CD14-positive monocyte (primary cell): ENCODE results near the gene SMAD1. TPM values are rescaled to one million over a fixed set of nuclear protein-coding genes. Genes with fewer than 3 reads are reported as not detected.

Experiments used
- DNase-seq, 3 donors: peaks; one replicate each; pipeline ENCODE4 v3.0.0-alpha.2; 2011 to 2022
- H2AFZ ChIP-seq: 2 replicates; pipeline ENCODE4 v1.6.0; 2012; ENCODE audit warnings: mild to moderate bottlenecking, low read depth, low read length, inconsistent platforms; ENCODE audit not compliant: insufficient read depth, poor library complexity, severe bottlenecking
- H3K27ac ChIP-seq, 2 donors: 1 replicate in 1 of 2; 2 replicates in 1 of 2; pipeline ENCODE4 v1.5.1; 2012 to 2013; ENCODE audit warnings: low read length in 2 of 2, control low read depth in 1 of 2, inconsistent platforms in 1 of 2, low read depth in 1 of 2, mild to moderate bottlenecking in 1 of 2
- H3K27me3 ChIP-seq, 2 donors: one replicate each; pipeline versions ENCODE4 v1.6.0 to v1.6.1; 2011 to 2013; ENCODE audit warnings: low read length in 2 of 2; ENCODE audit not compliant: control insufficient read depth in 2 of 2, insufficient read depth in 2 of 2
- H3K36me3 ChIP-seq, 2 donors: replicated peaks in 1 of 2; 1 replicate in 1 of 2; 2 replicates in 1 of 2; pipeline versions ENCODE4 v1.5.1 to v1.6.1; 2012 to 2013; ENCODE audit warnings: low read length in 2 of 2, control low read depth in 1 of 2, inconsistent platforms in 1 of 2, mild to moderate bottlenecking in 1 of 2; ENCODE audit not compliant: insufficient read depth in 2 of 2, control insufficient read depth in 1 of 2
- H3K4me1 ChIP-seq, 2 donors: 1 replicate in 1 of 2; 2 replicates in 1 of 2; pipeline versions ENCODE4 v1.5.1 to v1.6.1; 2012 to 2013; ENCODE audit warnings: low read length in 2 of 2, control low read depth in 1 of 2, inconsistent platforms in 1 of 2, mild to moderate bottlenecking in 1 of 2, moderate library complexity in 1 of 2; ENCODE audit not compliant: insufficient read depth in 2 of 2, control insufficient read depth in 1 of 2
- H3K4me2 ChIP-seq: replicated peaks from 2 replicates; pipeline ENCODE3; 2012; ENCODE audit warnings: low read length, moderate library complexity, mild to moderate bottlenecking; ENCODE audit not compliant: poor library complexity, severe bottlenecking; ENCODE audit errors: extremely low read depth
- H3K4me3 ChIP-seq, 3 experiments: fragments of 200-600 bp in 1 of 3; sonication (generic) in 1 of 3; replicated peaks in 1 of 3; 1 replicate in 2 of 3; 2 replicates in 1 of 3; pipeline ENCODE4 v1.5.1; 2011 to 2013; ENCODE audit warnings: low read length in 3 of 3, mild to moderate bottlenecking in 3 of 3, control low read depth in 2 of 3, low read depth in 2 of 3, inconsistent platforms in 1 of 3, moderate library complexity in 1 of 3
- H3K79me2 ChIP-seq: 2 replicates; pipeline ENCODE4 v1.6.0; 2012; ENCODE audit warnings: mild to moderate bottlenecking, control low read depth, inconsistent platforms, low read length, moderate library complexity; ENCODE audit not compliant: insufficient read depth
- H3K9ac ChIP-seq: 2 replicates; pipeline ENCODE4 v1.6.0; 2017; ENCODE audit warnings: low read length, mild to moderate bottlenecking; ENCODE audit not compliant: insufficient read depth, poor library complexity, severe bottlenecking
- H3K9me3 ChIP-seq, 2 donors: replicated peaks in 1 of 2; 1 replicate in 1 of 2; 2 replicates in 1 of 2; pipeline versions ENCODE4 v1.5.1 to v1.6.1; 2012 to 2013; ENCODE audit warnings: low read length in 2 of 2, control low read depth in 1 of 2; ENCODE audit not compliant: control insufficient read depth in 1 of 2, insufficient read depth in 1 of 2
- H4K20me1 ChIP-seq: 2 replicates; pipeline ENCODE4 v1.6.0; 2012; ENCODE audit warnings: mild to moderate bottlenecking, low read length, control low read depth, moderate library complexity; ENCODE audit not compliant: insufficient read depth
- H3K27ac Mint-ChIP-seq, 7 donors: one replicate each; pipeline ENCODE4 v1.8.0; 2020; ENCODE audit warnings: mild to moderate bottlenecking in 7 of 7, mixed read lengths in 7 of 7, moderate library complexity in 6 of 7, inconsistent platforms in 2 of 7
- H3K27me3 Mint-ChIP-seq, 3 donors: one replicate each; pipeline ENCODE4 v1.8.0; 2021 to 2022; ENCODE audit warnings: low read depth in 3 of 3, mild to moderate bottlenecking in 3 of 3, mixed read lengths in 3 of 3, moderate library complexity in 3 of 3, inconsistent platforms in 1 of 3
- H3K36me3 Mint-ChIP-seq, 2 donors: one replicate each; pipeline ENCODE4 v1.8.0; 2020; ENCODE audit warnings: mixed read lengths in 2 of 2, inconsistent platforms in 1 of 2, mild to moderate bottlenecking in 1 of 2
- H3K4me1 Mint-ChIP-seq: one replicate; pipeline ENCODE4 v1.8.0; 2020; ENCODE audit warnings: mild to moderate bottlenecking, mixed read lengths
- H3K4me3 Mint-ChIP-seq, 2 donors: one replicate each; pipeline ENCODE4 v1.8.0; 2020; ENCODE audit warnings: mild to moderate bottlenecking in 2 of 2, mixed read lengths in 2 of 2, moderate library complexity in 1 of 2
- H3K9me3 Mint-ChIP-seq, 7 donors: one replicate each; pipeline ENCODE4 v1.8.0; 2020 to 2022; ENCODE audit warnings: mixed read lengths in 7 of 7, mild to moderate bottlenecking in 6 of 7, moderate library complexity in 6 of 7, inconsistent platforms in 2 of 7
- CTCF ChIP-seq: fragments of 200-600 bp; IDR thresholded peaks from one replicate; pipeline ENCODE4 v1.8.0; 2022; ENCODE audit warnings: antibody characterized with exemption, mild to moderate bottlenecking
- WGBS: methylation state at CpG from one replicate; pipeline ENCODE4 v1.1.5; 2013; ENCODE audit warnings: missing lambda C conversion rate; ENCODE audit not compliant: insufficient coverage; 5-methylcytosine and 5-hydroxymethylcytosine counted together
- intact Hi-C, 2 donors: fragments of 100-400 bp; cut with micrococcal nuclease; formaldehyde crosslinking; loops; one replicate each; pipeline versions ENCODE4 v1.15.0 to v1.15.1; 2023
- polyA plus RNA-seq, 3 donors: library from polyadenylated mRNA; depleted of rRNA in 1 of 3; unstranded in 2 of 3; stranded (reverse) in 1 of 3; fragments of 300-500 nt in 2 of 3; fragments of >200 nt in 1 of 3; fragmentation: Illumina TruSeq in 2 of 3; gene quantifications; 1 replicate in 2 of 3; 2 replicates in 1 of 3; pipeline ENCODE4 v1.2.3, GENCODE V29; 2012 to 2021

Gene SMAD1
- polyA plus RNA-seq, 3 donors: 8.2 to 14.4 (median 8.7) TPM

- no peak for TF ChIP-seq CTCF
- WGBS: no CpG with 5 or more reads among the region's 1 CpG
- H3K9ac ChIP-seq: no peak overlapping the region
- H3K4me2 ChIP-seq: no peak overlapping the region
- no peak overlapping the region for H3K27ac ChIP-seq
- peaks cover 15% of the 10 kb centered on the region for H3K79me2 ChIP-seq
- H3K4me1 ChIP-seq: peaks cover 18 to 22% of the 10 kb centered on the region in 2 donors
- no peaks in the 10 kb centered on the region for H3K9me3 ChIP-seq
- no peaks in the 10 kb centered on the region for H3K27me3 ChIP-seq
- no peak for DNase-seq
- H3K36me3 ChIP-seq: no peaks in the 10 kb centered on the region
- Mint-ChIP-seq H3K27me3 (no peaks in the 10 kb centered on the region), H3K4me3 (no peak overlapping the region), H3K9me3 (no peaks in the 10 kb centered on the region), H3K27ac (no peak overlapping the region), H3K36me3 (no peaks in the 10 kb centered on the region), H3K4me1 (peaks cover 29% of the 10 kb centered on the region)
- peaks cover 13% of the 10 kb centered on the region for H4K20me1 ChIP-seq
- intact Hi-C loops: no loop called here
- no peak overlapping the region for H2AFZ ChIP-seq
- no peak overlapping the region for H3K4me3 ChIP-seq
Measured at GRCh38 chr4:145490796-145491195, 9.1 kb downstream of the SMAD1 start.

GRCh38 chr4:145492376-145492775 is 10.7 kb downstream of the SMAD1 start:
- no peak overlapping the region for H3K4me3 ChIP-seq
- Mint-ChIP-seq H3K36me3 (no peaks in the 10 kb centered on the region), H3K4me1 (peaks cover 25% of the 10 kb centered on the region), H3K27me3 (no peaks in the 10 kb centered on the region), H3K9me3 (no peaks in the 10 kb centered on the region), H3K27ac (no peak overlapping the region), H3K4me3 (no peak overlapping the region)
- no peak for DNase-seq
- H2AFZ ChIP-seq: no peak overlapping the region
- no peak overlapping the region for H3K4me2 ChIP-seq
- peaks cover 15% of the 10 kb centered on the region for H3K79me2 ChIP-seq
- H3K36me3 ChIP-seq: no peaks in the 10 kb centered on the region
- WGBS: no CpG with 5 or more reads among the region's 3 CpGs
- H3K9ac ChIP-seq: no peak overlapping the region
- no peak for TF ChIP-seq CTCF
- H4K20me1 ChIP-seq: peaks cover 22% of the 10 kb centered on the region
- no peaks in the 10 kb centered on the region for H3K27me3 ChIP-seq
- no peak overlapping the region for H3K27ac ChIP-seq
- intact Hi-C loops: no loop called here
- peaks cover 14 to 19% of the 10 kb centered on the region in 2 donors for H3K4me1 ChIP-seq
- no peaks in the 10 kb centered on the region for H3K9me3 ChIP-seq
